Loucy (cell line): ENCODE measurements around the gene CYB5D1.

Source experiments
- EZH2phosphoT487 ChIP-seq: fragments of 200-600 bp; IDR thresholded peaks from 2 replicates; pipeline ENCODE4 v1.6.1; 2018; ENCODE audit warnings: antibody characterized with exemption, mild to moderate bottlenecking, moderate library complexity, borderline replicate concordance
- TF ChIP-seq, protein P1 (sequence below): fragments of 200-600 bp; sonication (generic); conservative IDR thresholded peaks from 2 replicates; pipeline ENCODE4 v1.5.1; 2014; ENCODE audit warnings: mild to moderate bottlenecking, antibody characterized with exemption, low read length

DNA sequence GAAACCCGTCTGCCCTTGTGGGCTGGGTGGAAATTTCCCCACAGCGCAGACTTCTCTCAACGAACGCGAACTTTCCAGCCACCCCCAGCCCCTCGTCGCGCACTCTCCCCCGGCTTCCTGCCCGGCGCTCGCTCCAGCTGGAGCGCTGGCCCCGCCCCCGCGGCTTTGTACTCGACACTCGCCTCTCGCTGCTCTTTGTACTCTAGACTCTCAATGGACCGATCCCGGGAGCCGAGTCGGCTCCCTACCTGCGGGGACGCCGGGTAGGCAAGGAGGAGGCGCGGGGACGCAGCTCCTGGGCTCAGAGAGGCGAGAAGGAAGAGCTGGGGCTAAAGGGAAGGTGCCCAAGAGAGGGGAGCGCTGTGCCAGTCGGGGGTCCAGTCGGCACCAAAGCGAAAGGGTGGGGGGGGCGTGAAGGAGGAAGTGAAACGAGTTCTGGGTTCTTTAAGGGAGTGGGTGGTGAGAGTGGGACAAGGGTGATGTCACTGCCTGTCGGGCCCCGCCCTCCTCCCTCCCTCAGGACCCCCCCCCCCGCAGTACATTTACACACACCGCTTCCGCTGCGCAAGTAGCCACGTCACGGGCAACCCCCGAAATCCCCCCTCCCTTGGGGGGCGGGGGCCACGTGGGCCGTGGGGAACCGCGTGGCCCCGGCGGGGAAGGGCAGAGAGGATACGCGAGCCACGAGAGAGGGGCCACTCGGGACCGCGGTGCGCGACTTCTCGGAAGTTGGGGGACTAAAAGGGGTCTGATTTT is 14.1 kb upstream of the CYB5D1 start:
- TF ChIP-seq, protein P1, sequence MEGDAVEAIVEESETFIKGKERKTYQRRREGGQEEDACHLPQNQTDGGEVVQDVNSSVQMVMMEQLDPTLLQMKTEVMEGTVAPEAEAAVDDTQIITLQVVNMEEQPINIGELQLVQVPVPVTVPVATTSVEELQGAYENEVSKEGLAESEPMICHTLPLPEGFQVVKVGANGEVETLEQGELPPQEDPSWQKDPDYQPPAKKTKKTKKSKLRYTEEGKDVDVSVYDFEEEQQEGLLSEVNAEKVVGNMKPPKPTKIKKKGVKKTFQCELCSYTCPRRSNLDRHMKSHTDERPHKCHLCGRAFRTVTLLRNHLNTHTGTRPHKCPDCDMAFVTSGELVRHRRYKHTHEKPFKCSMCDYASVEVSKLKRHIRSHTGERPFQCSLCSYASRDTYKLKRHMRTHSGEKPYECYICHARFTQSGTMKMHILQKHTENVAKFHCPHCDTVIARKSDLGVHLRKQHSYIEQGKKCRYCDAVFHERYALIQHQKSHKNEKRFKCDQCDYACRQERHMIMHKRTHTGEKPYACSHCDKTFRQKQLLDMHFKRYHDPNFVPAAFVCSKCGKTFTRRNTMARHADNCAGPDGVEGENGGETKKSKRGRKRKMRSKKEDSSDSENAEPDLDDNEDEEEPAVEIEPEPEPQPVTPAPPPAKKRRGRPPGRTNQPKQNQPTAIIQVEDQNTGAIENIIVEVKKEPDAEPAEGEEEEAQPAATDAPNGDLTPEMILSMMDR: no peak
- no peak for TF ChIP-seq EZH2phosphoT487
